Measurements from ENCODE around the gene RAET1E.

DNA sequence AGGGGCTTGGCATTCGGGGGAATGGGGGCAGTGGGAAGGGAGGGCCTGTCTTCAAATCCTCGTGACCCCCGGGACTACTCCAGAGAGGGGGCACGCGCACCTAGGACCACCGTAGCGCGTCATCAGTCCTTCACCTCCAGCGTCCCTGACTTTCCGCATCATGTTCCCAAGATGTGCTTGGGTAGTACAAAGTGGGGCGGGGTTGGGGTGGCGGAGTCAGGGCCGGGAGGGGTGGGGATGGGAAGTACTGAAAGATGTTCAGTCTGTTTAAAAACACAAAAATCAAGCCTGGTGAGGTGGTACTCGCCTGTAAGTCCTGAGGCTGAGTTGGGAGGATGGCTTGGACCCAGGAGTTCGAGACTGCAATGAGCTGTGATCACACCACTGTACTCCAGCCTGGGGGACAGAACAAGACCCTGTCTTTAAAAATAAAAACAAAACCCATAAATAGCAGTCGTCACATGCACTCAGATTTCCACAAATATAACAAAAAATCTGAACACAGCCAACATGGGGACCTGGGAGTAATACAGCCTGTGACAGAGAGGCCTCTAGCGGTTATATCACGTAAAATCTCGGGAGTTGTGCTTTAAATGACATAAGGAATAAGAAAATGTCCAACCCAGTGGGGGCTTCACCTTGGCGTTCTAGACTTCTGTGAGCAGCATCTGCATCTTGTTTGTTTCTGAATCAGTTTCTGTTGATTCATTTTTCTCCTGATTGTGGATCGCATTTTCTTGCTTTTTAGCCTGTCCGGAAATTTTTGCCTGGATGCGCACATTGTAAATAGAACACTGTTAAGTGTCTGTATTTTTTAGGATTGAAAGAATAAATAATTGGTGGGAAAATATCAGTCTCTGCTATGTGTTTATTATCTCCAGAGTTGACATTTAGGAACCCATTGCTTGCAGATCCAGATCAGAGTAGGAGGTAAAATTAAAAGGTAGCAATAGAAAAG is 33.1 kb downstream of the RAET1E start:
- TF ChIP-seq EZH2 (IDR thresholded peaks at IDR 0.05; ENCODE audit: insufficient read depth, poor library complexity, severe bottlenecking), result no peak
- no peak for TF ChIP-seq EZH2phosphoT487 (IDR thresholded peaks at IDR 0.05; ENCODE audit: insufficient read depth, low read depth)
